Activated CD8-positive, alpha-beta memory T cell treated with anti-CD3 and anti-CD28 coated beads for 36 hours (primary cell): Measurements from ENCODE around the gene FAM210A. TPM values are rescaled to one million over a fixed set of nuclear protein-coding genes. Genes with fewer than 3 reads are reported as not detected.

Experiments used
- CTCF ChIA-PET: fragments of 350-600 bp; sonication (Branson Sonifier 250); formaldehyde crosslinking; loops from one replicate; lab custom pipeline; 2021; ENCODE audit warnings: antibody characterized with exemption; lab: Charles Lee
- POLR2A ChIA-PET: fragments of 350-600 bp; sonication (Branson Sonifier 250); formaldehyde crosslinking; loops from one replicate; lab custom pipeline; 2021; ENCODE audit warnings: antibody characterized with exemption; lab: Charles Lee
- total RNA-seq, 2 experiments: library from RNA; stranded (reverse); gene quantifications; one replicate each; pipeline ENCODE4 v1.2.3, GENCODE V29; 2021

Gene FAM210A
- total RNA-seq, 2 experiments from 2014 or later = 51.6 to 53.9 TPM

GRCh38 chr18:13627639-13628038, 98.7 kb downstream of the FAM210A start:
- ChIA-PET CTCF (interaction anchor here (2.5 kb wide), 1 partner anchor 71 kb away, joined by 18 read pairs; no protein-coding TSS in a partner anchor), POLR2A (interaction anchor here (1.2 kb wide), 1 partner anchor 99 kb away, joined by 3 read pairs; the partner anchor contains the start of genes FAM210A and RNMT)

GRCh38 chr18:13626544-13626908, 99.8 kb downstream of the FAM210A start:
- CTCF ChIA-PET = interaction anchor here (2.1 kb wide), 1 partner anchor 69 kb away, joined by 6 read pairs; no protein-coding TSS in a partner anchor
- POLR2A ChIA-PET = no interaction called here

- ChIA-PET CTCF (interaction anchor here (0.6 to 2.1 kb wide), 2 partner anchors 47 to 69 kb away, joined by 5 to 6 read pairs; no protein-coding TSS in a partner anchor), POLR2A (no interaction called here)
Measured at GRCh38 chr18:13625843-13626543, 100.4 kb downstream of the FAM210A start.

GRCh38 chr18:13625355-13625754, 101.0 kb downstream of the FAM210A start:
- CTCF ChIA-PET = interaction anchor here (0.6 to 2.1 kb wide), 2 partner anchors 46 to 68 kb away, joined by 5 to 6 read pairs; no protein-coding TSS in a partner anchor
- POLR2A ChIA-PET = no interaction called here

GRCh38 chr18:13624563-13625237, 101.7 kb downstream of the FAM210A start:
- CTCF ChIA-PET = interaction anchor here (3.6 kb wide), 1 partner anchor 67 kb away, joined by 12 read pairs; no protein-coding TSS in a partner anchor
- POLR2A ChIA-PET = no interaction called here

GRCh38 chr18:13623871-13624270, 102.5 kb downstream of the FAM210A start:
- ChIA-PET CTCF (interaction anchor here (1.5 to 3.6 kb wide), 2 partner anchors 12 to 66 kb away, joined by 3 to 12 read pairs; no protein-coding TSS in a partner anchor), POLR2A (no interaction called here)

GRCh38 chr18:13623348-13623747, 103.0 kb downstream of the FAM210A start:
- CTCF ChIA-PET = interaction anchor here (1.5 to 3.6 kb wide), 3 partner anchors 12 to 65 kb away, joined by 3 to 12 read pairs (median 5); no protein-coding TSS in a partner anchor

GRCh38 chr18:13622751-13623150, 103.6 kb downstream of the FAM210A start:
- ChIA-PET CTCF (interaction anchor here (1.5 to 3.6 kb wide), 3 partner anchors 11 to 65 kb away, joined by 3 to 12 read pairs (median 5); no protein-coding TSS in a partner anchor), POLR2A (no interaction called here)

More at GRCh38 chr18:13623348-13623747, 103.0 kb downstream of the FAM210A start:
- POLR2A ChIA-PET = no interaction called here

- CTCF ChIA-PET = interaction anchor here (2.0 to 3.6 kb wide), 3 partner anchors 55 to 64 kb away, joined by 5 to 12 read pairs (median 5); no protein-coding TSS in a partner anchor
- POLR2A ChIA-PET = no interaction called here
Measured at GRCh38 chr18:13621886-13622619, 104.3 kb downstream of the FAM210A start.

- CTCF ChIA-PET = interaction anchor here (2.0 to 3.6 kb wide), 3 partner anchors 54 to 64 kb away, joined by 5 to 12 read pairs (median 5); no protein-coding TSS in a partner anchor
- POLR2A ChIA-PET = no interaction called here
Measured at GRCh38 chr18:13621446-13621849, 104.9 kb downstream of the FAM210A start.

- ChIA-PET CTCF (interaction anchor here (2.2 to 3.6 kb wide), 2 partner anchors 58 to 63 kb away, joined by 5 to 12 read pairs; no protein-coding TSS in a partner anchor), POLR2A (no interaction called here)
Measured at GRCh38 chr18:13620818-13621445, 105.4 kb downstream of the FAM210A start.

- ChIA-PET CTCF (interaction anchor here (2.2 kb wide), 1 partner anchor 58 kb away, joined by 5 read pairs; no protein-coding TSS in a partner anchor), POLR2A (no interaction called here)
Measured at GRCh38 chr18:13620206-13620672, 106.1 kb downstream of the FAM210A start.

- POLR2A ChIA-PET = no interaction called here
- CTCF ChIA-PET = no interaction called here
Measured at GRCh38 chr18:13619505-13620205, 106.7 kb downstream of the FAM210A start.

GRCh38 chr18:13618760-13619438, 107.5 kb downstream of the FAM210A start:
- ChIA-PET POLR2A (no interaction called here), CTCF (no interaction called here)

GRCh38 chr18:13617826-13618515, 108.4 kb downstream of the FAM210A start:
- CTCF ChIA-PET = no interaction called here

GRCh38 chr18:13616525-13617035, 109.8 kb downstream of the FAM210A start:
- CTCF ChIA-PET = interaction anchor here (1.5 to 6.4 kb wide), 2 partner anchors 49 to 53 kb away, joined by 5 to 53 read pairs; no protein-coding TSS in a partner anchor
- POLR2A ChIA-PET = interaction anchor here (6.1 to 7.5 kb wide), 2 partner anchors 48 to 54 kb away, joined by 28 to 87 read pairs; no protein-coding TSS in a partner anchor

More at GRCh38 chr18:13617826-13618515, 108.4 kb downstream of the FAM210A start:
- POLR2A ChIA-PET = no interaction called here
